IMR-90 (cell line): ENCODE data around the gene FBXW2.

Experiments used
- BHLHE40 ChIP-seq: fragments of 150-350 bp; IDR thresholded peaks from 2 replicates; pipeline ENCODE4 v1.6.1; 2016; ENCODE audit warnings: mild to moderate bottlenecking, low read depth, low read length
- CEBPB ChIP-seq: IDR thresholded peaks from 2 replicates; pipeline ENCODE4 v1.6.1; 2012; ENCODE audit warnings: low read depth, low read length, improper control_type of control experiment
- FOS ChIP-seq: fragments of 150-350 bp; IDR thresholded peaks from 2 replicates; pipeline ENCODE4 v1.6.1; 2016; ENCODE audit warnings: low read depth, low read length
- MAFK ChIP-seq: IDR thresholded peaks from 2 replicates; pipeline ENCODE4 v1.6.1; 2012; ENCODE audit warnings: low read depth, low read length, improper control_type of control experiment
- MAZ ChIP-seq: IDR thresholded peaks from 2 replicates; pipeline ENCODE4 v1.6.1; 2012; ENCODE audit warnings: low read depth, mild to moderate bottlenecking, low read length, improper control_type of control experiment, moderate library complexity, borderline replicate concordance
- MXI1 ChIP-seq: IDR thresholded peaks from 2 replicates; pipeline ENCODE4 v1.6.1; 2012; ENCODE audit warnings: low read depth, mild to moderate bottlenecking, low read length, moderate library complexity, borderline replicate concordance
- NFE2L2 ChIP-seq: fragments of 150-350 bp; IDR thresholded peaks from 2 replicates; pipeline ENCODE4 v1.6.1; 2016; ENCODE audit warnings: low read depth, mild to moderate bottlenecking, low read length
- POLR2A ChIP-seq: IDR thresholded peaks from 2 replicates; pipeline ENCODE4 v1.6.1; 2012; ENCODE audit warnings: mild to moderate bottlenecking, low read depth, low read length
- RCOR1 ChIP-seq: IDR thresholded peaks from 2 replicates; pipeline ENCODE4 v1.6.1; 2012; ENCODE audit warnings: mild to moderate bottlenecking, low read length, improper control_type of control experiment; ENCODE audit not compliant: insufficient replicate concordance
- RFX5 ChIP-seq: IDR thresholded peaks from 2 replicates; pipeline ENCODE4 v1.8.0; 2012; ENCODE audit warnings: low read depth, mild to moderate bottlenecking, low read length, moderate library complexity
- SMC3 ChIP-seq: fragments of 150-350 bp; IDR thresholded peaks from 2 replicates; pipeline ENCODE4 v1.6.1; 2016; ENCODE audit warnings: low read depth, mild to moderate bottlenecking, antibody characterized with exemption, low read length, moderate library complexity
- TF ChIP-seq, protein P1 (sequence below): conservative IDR thresholded peaks from 2 replicates; pipeline ENCODE4 v1.5.1; 2012; ENCODE audit warnings: mild to moderate bottlenecking, low read depth, low read length, improper control_type of control experiment
- TF ChIP-seq, protein P2 (sequence below): fragments of 150-350 bp; IDR thresholded peaks from 2 replicates; pipeline ENCODE4 v1.6.1; 2017; ENCODE audit warnings: mild to moderate bottlenecking, antibody characterized with exemption, low read length, low read depth

DNA sequence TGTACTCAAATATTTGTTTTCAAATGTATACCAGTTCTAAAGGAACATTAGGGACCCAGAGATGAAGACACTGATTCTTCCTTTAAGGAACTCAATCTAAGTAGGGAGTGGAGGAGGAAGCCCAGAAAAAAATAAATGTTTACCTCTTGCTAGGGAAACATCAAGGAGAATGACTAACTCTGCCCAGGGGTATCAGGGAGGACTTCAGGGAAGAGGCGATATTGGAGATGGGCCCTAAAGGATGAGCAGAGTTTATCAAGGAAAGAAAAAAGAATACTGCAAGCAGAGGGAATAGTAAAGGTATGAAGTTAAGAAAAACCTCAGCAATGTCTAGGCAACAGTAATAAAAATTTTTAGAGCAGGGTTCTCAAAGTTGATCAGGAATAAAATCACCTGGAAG is 16.4 kb downstream of the FBXW2 start:
- no peak for TF ChIP-seq MXI1
- TF ChIP-seq, protein P1, sequence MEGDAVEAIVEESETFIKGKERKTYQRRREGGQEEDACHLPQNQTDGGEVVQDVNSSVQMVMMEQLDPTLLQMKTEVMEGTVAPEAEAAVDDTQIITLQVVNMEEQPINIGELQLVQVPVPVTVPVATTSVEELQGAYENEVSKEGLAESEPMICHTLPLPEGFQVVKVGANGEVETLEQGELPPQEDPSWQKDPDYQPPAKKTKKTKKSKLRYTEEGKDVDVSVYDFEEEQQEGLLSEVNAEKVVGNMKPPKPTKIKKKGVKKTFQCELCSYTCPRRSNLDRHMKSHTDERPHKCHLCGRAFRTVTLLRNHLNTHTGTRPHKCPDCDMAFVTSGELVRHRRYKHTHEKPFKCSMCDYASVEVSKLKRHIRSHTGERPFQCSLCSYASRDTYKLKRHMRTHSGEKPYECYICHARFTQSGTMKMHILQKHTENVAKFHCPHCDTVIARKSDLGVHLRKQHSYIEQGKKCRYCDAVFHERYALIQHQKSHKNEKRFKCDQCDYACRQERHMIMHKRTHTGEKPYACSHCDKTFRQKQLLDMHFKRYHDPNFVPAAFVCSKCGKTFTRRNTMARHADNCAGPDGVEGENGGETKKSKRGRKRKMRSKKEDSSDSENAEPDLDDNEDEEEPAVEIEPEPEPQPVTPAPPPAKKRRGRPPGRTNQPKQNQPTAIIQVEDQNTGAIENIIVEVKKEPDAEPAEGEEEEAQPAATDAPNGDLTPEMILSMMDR: no peak
- TF ChIP-seq POLR2A: no peak
- TF ChIP-seq, protein P2, sequence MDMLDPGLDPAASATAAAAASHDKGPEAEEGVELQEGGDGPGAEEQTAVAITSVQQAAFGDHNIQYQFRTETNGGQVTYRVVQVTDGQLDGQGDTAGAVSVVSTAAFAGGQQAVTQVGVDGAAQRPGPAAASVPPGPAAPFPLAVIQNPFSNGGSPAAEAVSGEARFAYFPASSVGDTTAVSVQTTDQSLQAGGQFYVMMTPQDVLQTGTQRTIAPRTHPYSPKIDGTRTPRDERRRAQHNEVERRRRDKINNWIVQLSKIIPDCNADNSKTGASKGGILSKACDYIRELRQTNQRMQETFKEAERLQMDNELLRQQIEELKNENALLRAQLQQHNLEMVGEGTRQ: no peak
- no peak for TF ChIP-seq FOS
- TF ChIP-seq CEBPB: no peak
- TF ChIP-seq RFX5: no peak
- TF ChIP-seq MAZ: no peak
- no peak for TF ChIP-seq BHLHE40
- TF ChIP-seq MAFK: no peak
- TF ChIP-seq SMC3: no peak
- TF ChIP-seq RCOR1: no peak
- no peak for TF ChIP-seq NFE2L2
